CD14-positive monocyte (primary cell): ENCODE data around the gene CDK17. TPM values are rescaled to one million over a fixed set of nuclear protein-coding genes. Genes with fewer than 3 reads are reported as not detected.

ENCODE experiments used
- DNase-seq, 3 donors: peaks; one replicate each; pipeline ENCODE4 v3.0.0-alpha.2; 2011 to 2022
- H2AFZ ChIP-seq: 2 replicates; pipeline ENCODE4 v1.6.0; 2012; ENCODE audit warnings: mild to moderate bottlenecking, low read depth, low read length, inconsistent platforms; ENCODE audit not compliant: insufficient read depth, poor library complexity, severe bottlenecking
- H3K27ac ChIP-seq, 2 donors: 1 replicate in 1 of 2; 2 replicates in 1 of 2; pipeline ENCODE4 v1.5.1; 2012 to 2013; ENCODE audit warnings: low read length in 2 of 2, control low read depth in 1 of 2, inconsistent platforms in 1 of 2, low read depth in 1 of 2, mild to moderate bottlenecking in 1 of 2
- H3K27me3 ChIP-seq, 2 donors: one replicate each; pipeline versions ENCODE4 v1.6.0 to v1.6.1; 2011 to 2013; ENCODE audit warnings: low read length in 2 of 2; ENCODE audit not compliant: control insufficient read depth in 2 of 2, insufficient read depth in 2 of 2
- H3K36me3 ChIP-seq, 2 donors: replicated peaks in 1 of 2; 1 replicate in 1 of 2; 2 replicates in 1 of 2; pipeline versions ENCODE4 v1.5.1 to v1.6.1; 2012 to 2013; ENCODE audit warnings: low read length in 2 of 2, control low read depth in 1 of 2, inconsistent platforms in 1 of 2, mild to moderate bottlenecking in 1 of 2; ENCODE audit not compliant: insufficient read depth in 2 of 2, control insufficient read depth in 1 of 2
- H3K4me1 ChIP-seq, 2 donors: 1 replicate in 1 of 2; 2 replicates in 1 of 2; pipeline versions ENCODE4 v1.5.1 to v1.6.1; 2012 to 2013; ENCODE audit warnings: low read length in 2 of 2, control low read depth in 1 of 2, inconsistent platforms in 1 of 2, mild to moderate bottlenecking in 1 of 2, moderate library complexity in 1 of 2; ENCODE audit not compliant: insufficient read depth in 2 of 2, control insufficient read depth in 1 of 2
- H3K4me2 ChIP-seq: replicated peaks from 2 replicates; pipeline ENCODE3; 2012; ENCODE audit warnings: low read length, moderate library complexity, mild to moderate bottlenecking; ENCODE audit not compliant: poor library complexity, severe bottlenecking; ENCODE audit errors: extremely low read depth
- H3K4me3 ChIP-seq, 3 experiments: fragments of 200-600 bp in 1 of 3; sonication (generic) in 1 of 3; replicated peaks in 1 of 3; 1 replicate in 2 of 3; 2 replicates in 1 of 3; pipeline ENCODE4 v1.5.1; 2011 to 2013; ENCODE audit warnings: low read length in 3 of 3, mild to moderate bottlenecking in 3 of 3, control low read depth in 2 of 3, low read depth in 2 of 3, inconsistent platforms in 1 of 3, moderate library complexity in 1 of 3
- H3K79me2 ChIP-seq: 2 replicates; pipeline ENCODE4 v1.6.0; 2012; ENCODE audit warnings: mild to moderate bottlenecking, control low read depth, inconsistent platforms, low read length, moderate library complexity; ENCODE audit not compliant: insufficient read depth
- H3K9ac ChIP-seq: 2 replicates; pipeline ENCODE4 v1.6.0; 2017; ENCODE audit warnings: low read length, mild to moderate bottlenecking; ENCODE audit not compliant: insufficient read depth, poor library complexity, severe bottlenecking
- H3K9me3 ChIP-seq, 2 donors: replicated peaks in 1 of 2; 1 replicate in 1 of 2; 2 replicates in 1 of 2; pipeline versions ENCODE4 v1.5.1 to v1.6.1; 2012 to 2013; ENCODE audit warnings: low read length in 2 of 2, control low read depth in 1 of 2; ENCODE audit not compliant: control insufficient read depth in 1 of 2, insufficient read depth in 1 of 2
- H4K20me1 ChIP-seq: 2 replicates; pipeline ENCODE4 v1.6.0; 2012; ENCODE audit warnings: mild to moderate bottlenecking, low read length, control low read depth, moderate library complexity; ENCODE audit not compliant: insufficient read depth
- H3K27ac Mint-ChIP-seq, 7 donors: one replicate each; pipeline ENCODE4 v1.8.0; 2020; ENCODE audit warnings: mild to moderate bottlenecking in 7 of 7, mixed read lengths in 7 of 7, moderate library complexity in 6 of 7, inconsistent platforms in 2 of 7
- H3K27me3 Mint-ChIP-seq, 3 donors: one replicate each; pipeline ENCODE4 v1.8.0; 2021 to 2022; ENCODE audit warnings: low read depth in 3 of 3, mild to moderate bottlenecking in 3 of 3, mixed read lengths in 3 of 3, moderate library complexity in 3 of 3, inconsistent platforms in 1 of 3
- H3K36me3 Mint-ChIP-seq, 2 donors: one replicate each; pipeline ENCODE4 v1.8.0; 2020; ENCODE audit warnings: mixed read lengths in 2 of 2, inconsistent platforms in 1 of 2, mild to moderate bottlenecking in 1 of 2
- H3K4me1 Mint-ChIP-seq: one replicate; pipeline ENCODE4 v1.8.0; 2020; ENCODE audit warnings: mild to moderate bottlenecking, mixed read lengths
- H3K4me3 Mint-ChIP-seq, 2 donors: one replicate each; pipeline ENCODE4 v1.8.0; 2020; ENCODE audit warnings: mild to moderate bottlenecking in 2 of 2, mixed read lengths in 2 of 2, moderate library complexity in 1 of 2
- H3K9me3 Mint-ChIP-seq, 7 donors: one replicate each; pipeline ENCODE4 v1.8.0; 2020 to 2022; ENCODE audit warnings: mixed read lengths in 7 of 7, mild to moderate bottlenecking in 6 of 7, moderate library complexity in 6 of 7, inconsistent platforms in 2 of 7
- CTCF ChIP-seq: fragments of 200-600 bp; IDR thresholded peaks from one replicate; pipeline ENCODE4 v1.8.0; 2022; ENCODE audit warnings: antibody characterized with exemption, mild to moderate bottlenecking
- WGBS: methylation state at CpG from one replicate; pipeline ENCODE4 v1.1.5; 2013; ENCODE audit warnings: missing lambda C conversion rate; ENCODE audit not compliant: insufficient coverage; 5-methylcytosine and 5-hydroxymethylcytosine counted together
- intact Hi-C, 2 donors: fragments of 100-400 bp; cut with micrococcal nuclease; formaldehyde crosslinking; loops; one replicate each; pipeline versions ENCODE4 v1.15.0 to v1.15.1; 2023
- polyA plus RNA-seq, 3 donors: library from polyadenylated mRNA; depleted of rRNA in 1 of 3; unstranded in 2 of 3; stranded (reverse) in 1 of 3; fragments of 300-500 nt in 2 of 3; fragments of >200 nt in 1 of 3; fragmentation: Illumina TruSeq in 2 of 3; gene quantifications; 1 replicate in 2 of 3; 2 replicates in 1 of 3; pipeline ENCODE4 v1.2.3, GENCODE V29; 2012 to 2021

The CDK17 gene
- polyA plus RNA-seq, 3 donors, result 3.6 to 6.9 (median 6.4) TPM

DNA sequence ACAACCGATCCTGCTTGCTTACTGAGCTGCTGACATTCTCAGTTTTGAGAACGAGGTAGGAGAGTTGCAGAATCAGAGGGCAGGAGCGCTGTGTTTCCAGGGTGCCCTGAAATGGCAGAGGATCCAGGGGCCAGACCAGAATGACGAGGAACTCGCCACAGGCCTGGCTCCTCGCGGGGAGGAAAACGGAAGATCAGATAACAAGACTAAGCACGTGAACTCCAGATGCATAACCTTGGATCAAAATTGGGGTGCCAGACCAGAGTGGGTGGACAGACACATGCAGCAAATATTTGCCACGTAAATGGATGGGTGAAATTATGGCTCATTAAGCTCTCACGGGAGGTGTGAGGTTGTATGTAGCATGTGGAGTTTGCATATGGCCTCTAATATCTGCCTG is 159.6 kb downstream of the CDK17 start:
- H3K4me3 ChIP-seq, result no peak overlapping the region
- Mint-ChIP-seq H3K27me3 (peaks cover 0 to 6% (median 0%) of the 10 kb centered on the region in 3 donors), H3K4me3 (no peak overlapping the region), H3K4me1 (peaks cover 52% of the 10 kb centered on the region), H3K9me3 (no peaks in the 10 kb centered on the region), H3K36me3 (peaks cover 38 to 66% of the 10 kb centered on the region in 2 donors), H3K27ac (peak overlapping the region; percentile 38 to 89 (median 74))
- no peaks in the 10 kb centered on the region for H3K27me3 ChIP-seq
- H3K4me2 ChIP-seq, result no peak overlapping the region
- WGBS, result 56% methylated on average over 10 of the region's 11 CpGs
- H3K27ac ChIP-seq, result peak overlapping the region in 1 of 2 donors; percentile 78
- peaks cover 98% of the 10 kb centered on the region for H4K20me1 ChIP-seq
- DNase-seq, result no peak
- peaks cover 10 to 57% of the 10 kb centered on the region in 2 donors for H3K36me3 ChIP-seq
- no peak overlapping the region for H2AFZ ChIP-seq
- H3K79me2 ChIP-seq, result peaks cover 66% of the 10 kb centered on the region
- TF ChIP-seq CTCF, result no peak
- H3K4me1 ChIP-seq, result peaks cover 29 to 31% of the 10 kb centered on the region in 2 donors
- H3K9me3 ChIP-seq, result no peaks in the 10 kb centered on the region
- intact Hi-C loops, result no loop called here
- no peak overlapping the region for H3K9ac ChIP-seq

GRCh38 chr12:96239711-96240635 is 160.3 kb downstream of the CDK17 start:
- Mint-ChIP-seq H3K27me3 (peaks cover 0 to 6% (median under 1%) of the 10 kb centered on the region in 3 donors), H3K9me3 (no peaks in the 10 kb centered on the region), H3K4me3 (no peak overlapping the region), H3K4me1 (peaks cover 56% of the 10 kb centered on the region), H3K36me3 (peaks cover 43 to 72% of the 10 kb centered on the region in 2 donors), H3K27ac (peak overlapping the region; percentile 38 to 89 (median 76))
- Histone ChIP-seq H3K36me3 (peaks cover 14 to 56% of the 10 kb centered on the region in 2 donors), H2AFZ (no peak overlapping the region), H4K20me1 (peaks cover 98% of the 10 kb centered on the region), H3K4me2 (no peak overlapping the region), H3K79me2 (peaks cover 71% of the 10 kb centered on the region), H3K4me3 (no peak overlapping the region), H3K9me3 (no peaks in the 10 kb centered on the region), H3K27ac (peak overlapping the region in 1 of 2 donors; percentile 78), H3K4me1 (peaks cover 29 to 31% of the 10 kb centered on the region in 2 donors), H3K27me3 (no peaks in the 10 kb centered on the region), H3K9ac (no peak overlapping the region)
- no peak for TF ChIP-seq CTCF
- intact Hi-C loops, result no loop called here
- WGBS, result 97% methylated on average over 4 of the region's 18 CpGs
- no peak for DNase-seq
